ENCODE data around the gene CPA1.
"Not testable (repeated sequence)": the region's sequence is repeated elsewhere in the genome, so short reads cannot be mapped to it uniquely, and the experiment has no call there.

Gene CPA1

DNA sequence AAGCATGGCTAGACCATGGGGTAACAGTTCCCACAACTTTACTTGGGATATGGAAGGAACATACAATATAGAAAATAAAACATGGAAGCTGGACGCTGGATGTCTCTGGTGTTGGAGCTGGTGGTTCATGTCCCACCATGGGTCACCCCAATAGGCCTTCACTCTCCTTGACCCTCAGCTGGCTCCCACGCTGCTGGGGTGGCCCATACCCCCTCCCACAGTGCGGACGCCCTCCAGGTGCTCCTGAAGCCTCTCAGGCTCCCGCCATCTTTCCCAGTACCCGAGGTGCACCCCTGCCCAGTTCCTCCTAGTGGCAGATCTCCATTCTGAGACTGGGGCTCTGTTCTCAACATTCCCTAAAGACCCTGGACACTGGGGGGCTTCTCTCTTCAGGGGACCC, 5.8 kb upstream of the CPA1 start:
- DNase-seq = no peak

DNA sequence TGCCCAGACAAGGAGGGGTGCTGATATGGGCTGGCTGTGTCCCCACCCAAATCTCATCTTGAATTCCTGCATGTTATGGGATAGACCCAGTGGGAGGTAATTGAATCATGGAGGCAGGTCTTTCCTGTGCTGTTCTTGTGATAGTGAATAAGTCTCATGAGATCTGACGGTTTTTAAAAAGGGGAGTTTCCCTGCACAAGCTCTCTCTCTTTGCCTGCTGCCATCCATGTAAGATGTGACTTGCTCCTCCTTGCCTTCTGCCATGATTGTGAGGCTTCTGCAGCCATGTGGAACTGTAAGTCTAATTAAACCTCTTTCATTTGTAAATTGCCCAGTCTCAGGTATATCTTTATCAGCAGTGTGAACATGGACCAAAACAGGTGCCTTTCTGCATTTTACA, 3.8 kb upstream of the CPA1 start:
- DNase-seq = not testable (repeated sequence)

DNA sequence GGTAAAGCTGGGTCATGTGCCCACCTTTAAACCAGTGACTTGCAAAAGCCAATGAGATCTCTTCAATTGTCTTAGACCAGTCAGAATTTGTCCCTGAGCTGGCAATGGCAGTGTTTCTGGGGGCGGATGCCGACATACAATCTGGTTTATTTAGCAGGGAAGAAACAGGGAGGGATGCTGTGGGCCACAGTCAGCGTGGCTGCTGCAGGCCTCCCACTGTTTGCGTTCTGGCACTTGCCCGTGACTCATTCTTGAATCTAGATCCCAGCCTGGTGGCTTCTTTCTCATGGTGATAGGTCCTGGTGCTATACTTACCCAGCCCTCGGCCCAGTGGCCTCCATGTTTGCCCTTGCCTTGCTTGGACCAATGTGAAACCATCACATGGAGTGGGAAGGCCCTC, 3.1 kb upstream of the CPA1 start:
- no peak for DNase-seq

DNA sequence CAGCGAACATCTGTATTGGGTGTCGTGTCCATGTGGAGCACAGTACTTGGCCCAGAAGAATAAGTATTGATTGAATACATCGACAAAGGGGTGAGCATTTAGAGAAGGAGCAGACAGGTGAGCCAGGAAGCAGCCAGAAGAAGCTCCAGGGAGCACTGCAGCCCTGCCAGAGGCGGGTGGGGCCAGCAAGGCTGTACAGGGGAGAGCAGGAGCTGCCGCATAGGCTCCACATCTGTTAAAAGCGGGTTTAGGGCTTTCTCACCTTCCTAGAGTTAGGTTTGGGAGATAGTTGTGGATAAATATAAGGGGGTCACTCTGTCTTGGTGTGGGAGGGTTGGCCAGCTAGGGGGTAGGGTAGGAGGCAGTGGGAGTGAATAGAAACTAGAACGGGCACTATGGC, 1.3 kb upstream of the CPA1 start:
- DNase-seq = no peak

DNA sequence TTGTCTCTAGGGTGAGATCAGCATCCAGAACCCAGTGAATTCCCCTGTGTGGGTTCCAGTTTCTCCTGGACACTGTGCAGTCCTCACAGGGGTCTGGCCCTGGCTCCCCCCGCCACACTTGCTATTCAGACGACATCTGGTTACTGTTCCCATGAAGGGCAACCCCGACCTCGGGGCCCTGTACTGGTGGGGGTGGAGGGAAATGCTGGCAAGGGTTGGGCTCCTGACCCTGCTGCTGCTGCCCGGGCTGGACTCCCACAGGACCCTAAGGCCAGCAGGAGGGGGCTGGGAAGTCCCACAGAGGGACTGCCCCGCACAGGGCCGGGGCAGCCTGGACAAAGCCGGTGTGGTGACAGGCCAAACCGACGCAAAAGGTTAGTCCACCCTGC, 768 bp upstream of the CPA1 start:
- no peak for DNase-seq

DNA sequence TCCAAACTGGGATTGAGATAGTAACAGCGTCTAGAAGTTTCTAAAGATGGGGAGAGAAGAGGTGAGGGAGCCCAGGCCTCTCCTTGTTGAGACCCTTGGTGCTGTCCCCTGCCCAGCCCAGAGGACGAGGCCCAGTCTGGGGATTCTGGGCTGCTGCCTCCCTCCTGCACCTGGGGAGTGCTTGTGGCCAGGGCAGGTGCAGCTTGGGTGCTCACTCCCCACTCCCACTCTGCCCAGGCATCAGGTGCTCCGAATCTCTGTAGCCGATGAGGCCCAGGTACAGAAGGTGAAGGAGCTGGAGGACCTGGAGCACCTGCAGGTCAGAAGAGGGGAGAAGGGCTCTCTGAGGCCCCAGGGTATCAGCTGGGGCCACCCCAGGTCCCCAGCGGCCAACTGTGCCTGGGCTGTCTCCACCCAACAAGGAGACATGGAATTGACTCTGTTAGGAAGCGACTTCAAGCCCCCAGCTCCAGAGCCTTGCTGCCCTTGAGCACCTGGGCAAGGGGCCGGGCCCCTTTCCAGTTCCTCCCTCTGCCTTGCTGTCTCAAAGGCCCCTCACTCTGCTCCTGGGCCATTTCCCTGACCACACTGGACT, 664 bp downstream of the CPA1 start:
- DNase-seq = no peak

DNA sequence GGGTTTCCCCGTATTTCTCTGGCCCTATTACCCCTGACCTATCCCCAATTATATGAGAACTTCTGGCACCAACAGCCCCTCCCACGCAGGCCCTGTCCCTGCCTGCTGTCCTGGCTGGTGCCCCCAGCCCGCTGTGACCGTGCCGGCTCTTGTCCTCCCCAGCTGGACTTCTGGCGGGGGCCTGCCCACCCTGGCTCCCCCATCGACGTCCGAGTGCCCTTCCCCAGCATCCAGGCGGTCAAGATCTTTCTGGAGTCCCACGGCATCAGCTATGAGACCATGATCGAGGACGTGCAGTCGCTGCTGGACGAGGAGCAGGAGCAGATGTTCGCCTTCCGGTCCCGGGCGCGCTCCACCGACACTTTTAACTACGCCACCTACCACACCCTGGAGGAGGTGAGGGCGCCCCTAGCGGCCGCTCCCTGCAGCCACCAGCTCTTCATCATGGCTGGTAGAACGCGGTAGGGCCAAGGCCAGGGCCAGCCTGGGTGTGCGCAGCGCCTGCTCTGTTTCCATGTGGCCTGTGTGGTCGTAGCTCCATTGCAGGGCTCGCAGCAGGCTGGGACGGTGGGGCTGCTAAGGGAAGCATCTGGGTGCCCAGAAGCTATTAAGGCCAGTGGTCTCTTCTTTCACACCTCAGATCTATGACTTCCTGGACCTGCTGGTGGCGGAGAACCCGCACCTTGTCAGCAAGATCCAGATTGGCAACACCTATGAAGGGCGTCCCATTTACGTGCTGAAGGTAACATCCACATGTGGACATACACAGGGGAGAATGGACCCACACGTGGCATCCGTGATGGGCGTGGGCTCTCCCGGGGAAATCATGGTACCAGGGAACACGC, 1.4 kb downstream of the CPA1 start:
- DNase-seq = no peak

DNA sequence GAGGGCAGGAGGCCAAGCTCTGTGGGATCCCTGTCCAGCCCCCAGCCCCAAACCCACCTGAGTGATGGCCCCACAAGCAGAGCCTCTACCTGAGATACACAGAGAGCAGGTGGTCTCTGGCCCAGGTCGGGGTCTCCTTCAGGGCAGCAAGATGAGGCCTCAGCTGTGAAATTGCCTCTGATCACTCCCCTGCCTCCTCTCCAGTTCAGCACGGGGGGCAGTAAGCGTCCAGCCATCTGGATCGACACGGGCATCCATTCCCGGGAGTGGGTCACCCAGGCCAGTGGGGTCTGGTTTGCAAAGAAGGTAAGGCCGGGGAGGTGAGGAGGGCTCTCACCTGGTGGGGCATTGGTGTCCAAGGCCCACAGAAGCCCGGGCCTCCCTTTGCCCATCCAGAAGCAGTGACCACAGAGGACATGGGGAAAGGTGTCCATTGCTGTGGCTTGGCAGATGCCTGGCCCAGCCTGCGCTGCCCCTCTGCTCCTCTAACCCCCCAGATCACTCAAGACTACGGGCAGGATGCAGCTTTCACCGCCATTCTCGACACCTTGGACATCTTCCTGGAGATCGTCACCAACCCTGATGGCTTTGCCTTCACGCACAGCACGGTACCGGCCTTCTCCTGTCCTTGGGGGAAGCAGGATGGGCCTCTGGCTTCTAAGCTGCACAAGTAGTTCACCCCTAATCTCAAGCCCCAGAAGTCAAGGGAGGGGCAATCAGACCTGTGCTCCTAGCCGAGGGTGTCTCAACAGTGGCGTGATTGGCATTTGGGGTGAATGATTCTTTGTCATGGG, 3.1 kb downstream of the CPA1 start:
- no peak for DNase-seq

DNA sequence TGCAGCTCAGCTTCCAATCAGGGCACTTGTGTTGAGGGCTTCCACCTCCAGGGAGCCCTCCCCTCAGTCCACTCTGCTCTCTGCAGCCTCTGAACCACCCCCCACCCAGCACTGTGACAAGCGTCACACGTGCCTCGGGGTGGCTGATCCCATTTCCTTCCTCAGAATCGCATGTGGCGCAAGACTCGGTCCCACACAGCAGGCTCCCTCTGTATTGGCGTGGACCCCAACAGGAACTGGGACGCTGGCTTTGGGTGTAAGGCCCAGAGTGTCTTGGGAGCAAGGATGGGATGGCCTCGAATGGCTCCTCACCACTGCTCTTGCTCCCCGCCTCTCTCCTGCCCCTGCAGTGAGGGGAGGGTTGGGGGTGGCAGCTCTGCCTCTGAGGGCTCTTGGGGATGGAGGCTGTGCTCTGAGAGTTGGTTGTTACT, 4.1 kb downstream of the CPA1 start:
- no peak for DNase-seq

DNA sequence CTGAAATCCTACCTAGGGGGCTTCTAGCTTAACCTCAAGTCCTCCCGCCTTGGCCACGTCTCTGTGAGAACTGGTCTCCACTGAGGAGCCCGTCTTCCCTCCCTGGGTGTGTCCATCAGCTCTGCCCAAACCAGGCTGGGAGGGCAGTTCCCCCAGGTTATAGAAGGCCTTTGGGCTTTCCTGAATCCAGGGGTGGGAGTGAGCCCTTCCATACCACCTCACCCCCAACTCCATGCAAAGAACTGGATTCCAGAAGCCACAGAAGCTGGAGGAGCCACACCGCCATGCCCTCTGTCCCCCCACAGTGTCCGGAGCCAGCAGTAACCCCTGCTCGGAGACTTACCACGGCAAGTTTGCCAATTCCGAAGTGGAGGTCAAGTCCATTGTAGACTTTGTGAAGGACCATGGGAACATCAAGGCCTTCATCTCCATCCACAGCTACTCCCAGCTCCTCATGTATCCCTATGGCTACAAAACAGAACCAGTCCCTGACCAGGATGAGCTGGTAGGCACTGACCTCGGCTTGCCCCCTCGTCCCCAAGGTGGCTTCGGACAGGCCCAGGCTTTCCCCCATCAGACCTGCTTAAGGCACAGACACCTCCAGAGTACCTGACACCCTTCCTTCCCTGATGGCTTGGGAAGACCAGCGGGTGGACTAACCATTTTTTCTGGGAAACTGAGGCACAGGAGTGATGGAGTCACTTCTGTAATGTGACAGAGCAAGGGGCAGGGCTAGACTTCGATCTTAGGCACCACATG, 4.7 kb downstream of the CPA1 start:
- no peak for DNase-seq

DNA sequence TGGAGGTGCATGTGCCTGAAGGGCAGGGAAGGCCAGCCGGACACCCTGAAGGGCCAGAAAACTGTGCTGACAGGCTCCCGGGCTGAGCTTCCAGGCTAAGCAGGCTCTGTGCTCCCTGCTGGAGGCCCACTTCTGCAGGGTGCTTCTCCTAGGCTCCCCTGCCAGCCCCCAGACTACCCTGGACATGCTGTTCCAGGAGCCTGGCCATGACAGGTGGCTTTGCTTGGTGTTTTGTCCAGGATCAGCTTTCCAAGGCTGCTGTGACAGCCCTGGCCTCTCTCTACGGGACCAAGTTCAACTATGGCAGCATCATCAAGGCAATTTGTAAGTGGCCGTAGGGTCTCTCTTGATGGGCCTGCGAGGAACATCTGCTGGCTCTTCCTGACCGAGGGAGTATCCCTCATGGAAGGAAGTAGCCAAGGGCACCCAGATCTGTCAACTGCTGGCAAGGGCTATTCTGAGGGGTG, 5.3 kb downstream of the CPA1 start:
- DNase-seq = no peak

DNA sequence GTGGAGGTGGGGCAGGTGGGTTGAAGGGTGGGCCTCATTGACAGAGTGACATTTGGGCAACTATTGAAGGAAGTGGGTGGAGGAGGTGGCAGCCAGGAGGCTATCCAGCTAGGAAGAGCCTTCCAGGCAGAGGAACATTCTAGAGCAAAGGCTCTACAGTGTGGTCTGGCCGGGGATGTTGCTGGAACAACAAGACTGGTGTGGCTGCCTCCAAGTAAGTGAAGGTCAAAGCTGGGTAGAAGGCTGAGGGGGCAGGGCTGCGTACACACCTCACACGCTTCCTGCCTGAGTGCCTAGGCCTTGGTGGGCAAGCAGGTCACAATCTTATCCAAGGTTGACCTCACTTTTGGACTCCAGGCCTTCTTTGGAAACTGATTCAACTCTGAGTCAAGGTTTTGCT, 6.6 kb downstream of the CPA1 start:
- no peak for DNase-seq

DNA sequence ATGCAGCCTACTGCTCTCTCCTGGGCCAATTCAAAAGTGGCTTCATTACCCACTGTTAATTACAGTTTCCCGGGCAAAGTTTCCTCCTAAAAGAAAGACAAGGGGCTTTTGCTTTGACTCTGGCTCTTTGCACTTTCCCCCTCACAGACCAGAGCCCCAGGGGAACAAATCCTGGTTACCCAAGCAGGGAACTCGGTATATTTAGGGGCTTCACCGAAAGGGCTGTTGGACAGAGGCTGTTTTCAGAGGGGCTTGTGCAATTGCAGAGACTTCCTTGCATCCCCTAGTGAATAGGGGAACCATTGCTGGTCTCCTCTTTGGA, 7.0 kb downstream of the CPA1 start:
- DNase-seq = no peak

DNA sequence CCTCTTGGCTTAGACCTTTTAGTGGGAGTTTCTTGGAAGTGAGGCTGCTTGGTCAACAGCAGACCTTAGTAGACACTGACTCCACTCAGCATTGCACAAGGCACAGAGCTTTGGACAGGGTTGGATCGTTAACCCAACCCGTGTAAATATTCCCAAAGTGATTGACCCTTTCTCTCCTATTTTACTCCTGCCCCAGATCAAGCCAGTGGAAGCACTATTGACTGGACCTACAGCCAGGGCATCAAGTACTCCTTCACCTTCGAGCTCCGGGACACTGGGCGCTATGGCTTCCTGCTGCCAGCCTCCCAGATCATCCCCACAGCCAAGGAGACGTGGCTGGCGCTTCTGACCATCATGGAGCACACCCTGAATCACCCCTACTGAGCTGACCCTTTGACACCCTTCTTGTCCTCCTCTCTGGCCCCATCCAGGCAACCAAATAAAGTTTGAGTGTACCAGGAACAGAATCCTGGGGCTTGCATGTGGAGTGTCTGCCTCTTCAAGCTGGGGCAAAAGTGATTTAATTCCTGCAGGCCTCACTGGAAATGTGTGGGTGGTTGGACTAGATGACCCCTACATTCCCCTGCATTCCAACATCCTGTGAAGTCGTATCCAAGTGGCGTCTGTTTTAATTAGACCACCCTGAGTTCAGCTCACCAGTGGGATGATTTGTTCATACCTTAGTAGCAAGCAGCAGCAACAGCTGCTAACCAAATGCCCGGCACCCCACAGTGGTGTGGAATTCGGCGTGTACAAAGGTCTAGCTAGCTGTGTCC, 7.5 kb downstream of the CPA1 start:
- no peak for DNase-seq

DNA sequence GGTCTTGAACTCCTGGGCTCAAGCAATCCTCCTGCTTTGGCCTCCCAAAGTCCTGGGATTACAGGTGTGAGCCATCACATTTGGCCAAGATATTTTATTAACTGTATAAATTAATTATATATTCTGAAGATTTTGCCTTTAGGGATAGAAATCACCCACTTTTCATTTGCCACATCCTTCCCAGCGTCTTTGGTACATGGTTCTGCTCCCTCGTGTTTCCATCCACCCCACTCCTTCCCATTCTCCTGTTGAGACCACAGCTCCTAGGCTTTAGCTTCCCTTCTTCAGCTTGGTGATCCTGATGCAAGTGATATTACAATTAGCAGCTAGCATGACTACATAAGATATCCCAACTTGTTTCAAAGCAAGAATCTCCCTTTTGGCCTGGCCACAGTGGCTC, 8.4 kb downstream of the CPA1 start:
- no peak for DNase-seq

DNA sequence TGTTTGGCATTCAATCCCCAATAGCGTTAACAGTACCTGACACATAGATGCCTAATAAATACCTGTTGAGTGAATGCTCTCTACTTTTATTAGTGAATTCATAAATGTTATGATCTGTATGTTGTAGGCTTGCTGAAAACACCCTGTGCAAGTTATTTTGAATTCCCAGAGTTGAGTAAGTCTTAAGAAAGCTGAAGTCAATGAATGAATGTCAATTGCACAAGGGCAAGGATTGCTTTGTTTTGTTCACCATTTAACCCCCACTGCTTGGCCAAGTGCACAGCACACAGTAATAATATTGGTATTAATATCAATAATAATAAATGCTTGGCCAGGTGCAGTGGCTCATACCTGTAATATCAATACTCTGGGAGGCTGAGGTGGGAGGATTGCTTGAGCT, 10.2 kb downstream of the CPA1 start:
- DNase-seq = no peak

DNA sequence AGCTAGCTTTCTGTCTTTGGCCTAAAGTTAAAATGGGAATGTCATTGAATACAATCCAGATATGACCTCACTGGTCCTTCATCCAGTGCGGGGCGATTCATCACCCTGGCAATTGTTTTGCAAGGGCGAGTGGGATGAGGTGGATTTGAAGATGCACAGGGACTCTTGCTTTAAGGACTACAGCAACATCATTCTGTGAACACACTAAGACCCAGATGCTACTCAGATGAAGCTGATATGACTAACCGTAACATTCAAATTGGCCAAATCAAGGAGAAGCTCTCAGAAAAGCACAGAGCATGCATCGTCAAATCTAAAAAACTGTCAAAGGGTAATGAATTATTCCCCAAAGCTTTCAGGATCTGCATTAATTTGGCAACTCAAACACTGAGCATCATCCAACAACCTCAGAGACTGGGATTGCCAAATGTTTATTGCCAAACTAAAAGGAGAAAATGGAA, 12.8 kb downstream of the CPA1 start:
- DNase-seq = no peak

DNA sequence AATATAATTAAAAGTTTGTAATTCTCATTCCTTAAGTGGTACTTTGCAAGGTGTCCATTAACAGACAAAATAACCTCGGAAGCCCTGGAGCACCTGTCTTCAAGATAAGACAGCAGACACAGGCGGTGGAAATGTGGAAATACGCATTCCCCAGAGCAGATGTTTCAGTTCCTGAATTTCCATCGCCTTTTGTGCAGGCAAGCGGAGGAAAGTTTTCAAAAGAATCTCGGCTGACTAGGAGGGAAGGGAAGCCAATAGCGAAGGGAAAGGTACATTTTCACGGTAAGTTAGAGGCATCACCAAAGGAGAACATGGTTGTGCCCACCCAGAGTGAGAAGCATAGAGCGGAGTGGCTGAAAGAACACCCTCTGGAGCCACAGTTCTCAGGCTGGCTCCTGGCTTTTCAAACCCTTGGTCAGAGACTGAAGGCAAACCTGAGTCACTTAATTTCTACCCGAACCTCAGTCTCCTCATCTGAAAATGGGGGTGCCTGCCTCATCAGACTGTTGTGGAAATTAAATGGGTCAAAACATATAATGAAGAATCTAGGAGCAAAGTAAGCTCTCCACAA, 13.6 kb downstream of the CPA1 start:
- DNase-seq = no peak

DNA sequence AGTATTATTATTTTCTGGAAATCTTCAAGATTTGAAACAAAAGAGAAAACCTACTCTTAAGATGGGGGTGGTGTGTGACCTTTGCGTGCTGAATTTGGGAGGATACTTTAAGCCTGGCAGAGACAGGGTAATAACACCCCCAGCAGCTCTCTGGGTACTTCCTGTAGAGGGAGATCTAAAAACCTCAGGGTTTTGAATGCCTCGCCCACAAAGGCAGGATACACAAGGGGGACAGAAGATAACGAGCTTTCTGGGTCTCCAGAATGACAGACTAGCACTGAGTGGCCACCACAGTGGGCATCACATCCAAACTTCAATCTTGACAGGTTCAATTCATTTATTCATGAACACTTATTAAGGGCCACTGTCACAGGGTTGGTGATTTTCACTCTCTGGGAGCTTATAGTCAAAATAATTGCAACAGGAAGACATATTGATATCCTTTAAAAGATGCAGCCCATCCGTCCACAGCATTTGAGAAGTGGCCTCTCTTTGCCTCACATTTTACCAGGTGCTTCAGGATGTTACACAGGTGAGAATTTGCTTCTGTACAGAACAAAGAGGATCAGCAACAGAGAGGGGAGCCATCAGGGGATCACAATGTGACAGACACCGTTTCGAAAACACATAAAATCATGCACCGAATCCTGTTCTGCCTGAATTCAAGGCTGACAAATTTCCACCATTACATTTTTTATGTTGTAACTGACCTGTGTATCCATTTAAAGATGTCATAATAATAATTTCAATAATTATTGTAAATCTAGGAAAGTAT, 14.3 kb downstream of the CPA1 start:
- DNase-seq = no peak

DNA sequence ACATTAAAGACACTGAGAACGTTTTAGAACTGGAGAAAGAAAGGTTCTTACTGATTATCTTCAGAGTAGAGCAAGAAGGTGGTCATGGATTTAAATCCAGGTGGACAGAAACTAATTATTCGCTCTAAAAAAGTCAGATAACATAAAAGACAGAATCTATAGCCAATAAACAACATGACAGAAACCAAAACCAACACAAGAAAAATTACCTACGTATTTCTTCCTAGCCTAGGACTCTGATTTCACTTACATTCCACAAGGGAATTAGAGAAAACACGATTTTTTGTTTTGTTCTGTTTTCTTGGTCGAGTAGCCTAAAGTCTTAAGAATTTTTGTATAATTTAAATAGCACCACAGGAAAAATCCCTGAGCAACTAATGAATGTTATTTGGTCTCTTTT, 15.1 kb downstream of the CPA1 start:
- no peak for DNase-seq

DNA sequence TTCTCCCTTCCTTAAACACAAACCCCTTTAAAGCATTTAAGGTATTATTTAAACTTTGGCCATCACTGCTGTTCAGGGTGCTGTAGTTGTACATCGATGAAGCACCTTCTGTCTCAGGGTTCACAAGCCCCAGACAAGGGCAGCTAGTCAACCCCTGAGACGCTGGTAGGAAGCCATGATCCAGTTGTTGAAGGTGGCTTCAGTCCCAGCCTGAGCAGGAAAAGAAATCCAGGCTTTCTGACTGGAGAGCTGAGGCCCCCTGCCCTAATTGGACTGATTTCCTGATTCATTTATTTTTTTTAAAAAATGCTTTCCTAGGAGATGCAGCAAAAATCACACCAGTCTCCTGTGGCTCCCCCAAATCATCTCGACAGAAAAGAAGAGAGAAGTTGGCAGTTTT, 15.8 kb downstream of the CPA1 start:
- DNase-seq = no peak
